Measurements from ENCODE around the gene TRHDE.

The TRHDE gene

GRCh38 chr12:72256725-72257124 is 15.4 kb upstream of the TRHDE start:
- no peak for TF ChIP-seq TAF1 (IDR thresholded peaks at IDR 0.05; ENCODE audit: borderline replicate concordance, low read depth, low read length)
- FAIRE-seq (no peak), DNase-seq (ENCODE audit: insufficient read length) (no peak)

DNA sequence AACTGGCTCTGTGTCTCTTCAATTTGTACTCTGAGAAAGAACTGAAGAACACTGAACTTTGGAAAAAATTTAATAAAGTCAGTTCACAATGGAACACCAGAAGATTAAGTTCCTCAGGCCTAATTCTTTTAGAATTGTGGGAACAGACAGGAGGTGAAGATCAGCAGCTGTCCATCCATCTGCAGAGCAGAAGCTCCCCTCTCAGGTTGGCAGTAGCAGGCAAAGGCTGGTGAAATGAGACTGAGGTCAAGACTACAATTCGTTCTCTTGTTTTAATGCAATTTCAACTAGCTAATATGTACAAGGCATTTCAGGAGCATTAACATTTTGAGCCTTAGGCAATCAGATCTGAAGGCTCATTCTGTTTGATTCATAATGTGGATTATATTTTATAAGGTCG is 10.3 kb upstream of the TRHDE start:
- FAIRE-seq, result no peak
- DNase-seq (ENCODE audit: insufficient read length), result no peak
- TF ChIP-seq POLR2AphosphoS5 (IDR thresholded peaks at IDR 0.05; ENCODE audit: low read depth, low read length) (no peak), POLR2A (IDR thresholded peaks at IDR 0.05; ENCODE audit: low read depth, low read length) (no peak), TAF1 (IDR thresholded peaks at IDR 0.05; ENCODE audit: borderline replicate concordance, low read depth, low read length) (no peak)

DNA sequence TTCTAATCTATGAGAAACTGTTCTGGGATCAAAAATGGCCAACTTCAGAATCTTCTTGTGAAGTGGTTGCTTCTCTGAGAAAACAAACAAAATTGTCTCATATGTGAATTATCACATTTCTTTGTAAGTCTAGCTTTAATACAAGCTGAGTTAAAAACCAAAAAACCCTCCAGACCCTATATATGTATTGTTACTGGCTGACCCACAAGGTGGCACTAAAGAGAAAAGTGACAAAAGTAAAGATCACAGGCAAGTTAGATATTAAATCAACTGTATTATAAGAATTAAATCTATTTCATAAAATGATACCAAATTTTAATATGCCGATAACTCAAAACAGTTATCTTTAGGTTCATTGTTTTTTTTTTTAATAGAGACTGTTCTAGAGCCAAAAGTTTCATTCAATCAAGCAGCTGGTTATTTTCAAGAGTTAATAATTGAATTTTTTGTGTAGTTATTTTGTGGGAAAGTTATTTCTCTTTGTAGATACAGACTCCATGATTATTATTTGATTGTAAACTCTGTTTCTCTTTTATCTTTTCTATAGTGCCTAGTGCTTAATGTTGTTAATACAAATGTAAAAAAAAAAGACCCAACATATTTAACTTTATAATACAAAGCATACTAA is 7.5 kb upstream of the TRHDE start:
- TF ChIP-seq TAF1 (IDR thresholded peaks at IDR 0.05; ENCODE audit: borderline replicate concordance, low read depth, low read length), result no peak
- no peak for TF ChIP-seq POLR2AphosphoS5 (IDR thresholded peaks at IDR 0.05; ENCODE audit: low read depth, low read length)
- TF ChIP-seq POLR2A (IDR thresholded peaks at IDR 0.05; ENCODE audit: low read depth, low read length), result no peak
- no peak for DNase-seq (ENCODE audit: insufficient read length)
- FAIRE-seq, result no peak

DNA sequence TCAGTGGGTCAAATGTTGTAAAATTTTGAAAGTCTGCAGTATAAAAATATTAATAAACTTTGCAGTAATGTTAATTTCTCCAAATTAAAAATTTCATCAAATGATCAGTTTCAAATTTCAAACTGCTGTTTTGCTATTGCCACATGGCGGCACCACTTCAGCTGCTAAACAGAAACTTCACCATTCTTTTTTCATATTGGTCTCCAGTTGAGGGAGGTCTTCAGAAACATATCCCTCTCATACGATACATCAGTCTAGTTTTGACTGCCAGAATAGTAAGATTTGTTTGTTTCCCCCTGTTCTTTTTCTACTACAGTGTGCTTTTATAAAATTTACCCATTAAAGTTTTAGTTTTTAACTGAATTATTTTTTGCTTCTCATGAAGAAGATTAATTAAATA is 4.2 kb upstream of the TRHDE start:
- DNase-seq (ENCODE audit: insufficient read length), result no peak
- TF ChIP-seq POLR2A (IDR thresholded peaks at IDR 0.05; ENCODE audit: low read depth, low read length) (no peak), POLR2AphosphoS5 (IDR thresholded peaks at IDR 0.05; ENCODE audit: low read depth, low read length) (no peak), TAF1 (IDR thresholded peaks at IDR 0.05; ENCODE audit: borderline replicate concordance, low read depth, low read length) (no peak)
- no peak for FAIRE-seq

DNA sequence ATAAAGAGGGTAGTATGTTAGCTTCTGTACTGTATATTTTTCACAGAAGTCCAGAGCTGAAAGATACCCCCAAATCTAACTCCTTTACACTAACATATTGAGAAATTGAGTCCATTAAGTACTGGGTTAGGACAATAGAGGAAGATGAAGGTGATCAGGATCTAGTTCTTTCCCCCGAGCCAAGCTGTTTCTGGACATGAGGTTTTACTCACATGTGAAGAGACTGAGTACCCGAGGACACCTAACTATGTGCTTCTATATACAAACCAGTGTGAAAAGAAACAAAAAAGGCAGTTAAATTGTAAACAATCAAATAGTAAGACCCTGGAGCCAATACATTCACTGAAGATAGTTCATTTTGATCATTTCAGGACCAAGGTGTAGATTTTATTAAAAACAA is 3.8 kb upstream of the TRHDE start:
- DNase-seq (ENCODE audit: insufficient read length), result no peak
- TF ChIP-seq TAF1 (IDR thresholded peaks at IDR 0.05; ENCODE audit: borderline replicate concordance, low read depth, low read length) (no peak), POLR2AphosphoS5 (IDR thresholded peaks at IDR 0.05; ENCODE audit: low read depth, low read length) (no peak), POLR2A (IDR thresholded peaks at IDR 0.05; ENCODE audit: low read depth, low read length) (no peak)
- no peak for FAIRE-seq

DNA sequence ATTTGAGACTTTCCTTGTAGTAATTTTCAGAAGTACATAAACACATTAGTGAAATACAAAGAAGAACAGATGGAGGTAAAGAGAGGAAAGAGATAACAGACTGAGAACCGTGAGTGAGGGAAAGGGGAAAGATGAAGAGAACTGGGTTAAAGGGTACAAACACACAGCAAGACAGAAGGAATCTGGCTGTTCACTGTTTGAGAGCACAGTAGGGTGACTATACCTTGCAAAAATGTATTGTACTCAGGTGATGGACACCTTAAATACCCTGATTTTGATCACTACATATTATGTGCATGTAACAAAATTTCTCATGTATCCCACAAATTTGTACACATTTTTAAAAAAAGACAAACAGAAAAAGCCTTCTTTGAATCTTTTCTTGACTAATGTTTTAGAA is 2.7 kb upstream of the TRHDE start:
- no peak for DNase-seq (ENCODE audit: insufficient read length)
- TF ChIP-seq TAF1 (IDR thresholded peaks at IDR 0.05; ENCODE audit: borderline replicate concordance, low read depth, low read length) (no peak), POLR2A (IDR thresholded peaks at IDR 0.05; ENCODE audit: low read depth, low read length) (no peak), POLR2AphosphoS5 (IDR thresholded peaks at IDR 0.05; ENCODE audit: low read depth, low read length) (no peak)
- FAIRE-seq, result no peak

GRCh38 chr12:72270246-72270645 is 1.9 kb upstream of the TRHDE start:
- no peak for DNase-seq (ENCODE audit: insufficient read length)
- TF ChIP-seq POLR2AphosphoS5 (IDR thresholded peaks at IDR 0.05; ENCODE audit: low read depth, low read length), result no peak
- TF ChIP-seq TAF1 (IDR thresholded peaks at IDR 0.05; ENCODE audit: borderline replicate concordance, low read depth, low read length), result no peak
- no peak for TF ChIP-seq POLR2A (IDR thresholded peaks at IDR 0.05; ENCODE audit: low read depth, low read length)
- FAIRE-seq, result no peak

DNA sequence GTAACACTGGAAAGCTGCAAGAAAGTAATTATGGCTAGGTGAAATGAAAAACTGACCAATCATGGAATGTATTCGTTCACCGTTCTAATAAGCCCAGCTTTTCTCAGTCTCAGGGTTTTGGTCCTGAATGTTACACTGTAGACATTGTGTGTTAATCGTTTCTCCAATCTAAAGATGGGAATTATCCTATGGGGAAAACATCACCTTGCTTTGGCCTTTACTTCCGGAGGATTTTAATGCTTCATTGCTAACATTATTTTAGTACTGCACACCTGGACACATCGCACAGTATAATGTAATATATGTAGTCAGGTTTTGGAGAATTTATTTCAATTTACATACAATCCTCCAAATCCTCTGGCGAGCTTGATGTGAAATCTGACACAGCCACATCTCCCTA is 1.2 kb upstream of the TRHDE start:
- TF ChIP-seq TAF1 (IDR thresholded peaks at IDR 0.05; ENCODE audit: borderline replicate concordance, low read depth, low read length), result no peak
- TF ChIP-seq POLR2AphosphoS5 (IDR thresholded peaks at IDR 0.05; ENCODE audit: low read depth, low read length), result no peak
- no peak for TF ChIP-seq POLR2A (IDR thresholded peaks at IDR 0.05; ENCODE audit: low read depth, low read length)
- no peak for FAIRE-seq
- no peak for DNase-seq (ENCODE audit: insufficient read length)

DNA sequence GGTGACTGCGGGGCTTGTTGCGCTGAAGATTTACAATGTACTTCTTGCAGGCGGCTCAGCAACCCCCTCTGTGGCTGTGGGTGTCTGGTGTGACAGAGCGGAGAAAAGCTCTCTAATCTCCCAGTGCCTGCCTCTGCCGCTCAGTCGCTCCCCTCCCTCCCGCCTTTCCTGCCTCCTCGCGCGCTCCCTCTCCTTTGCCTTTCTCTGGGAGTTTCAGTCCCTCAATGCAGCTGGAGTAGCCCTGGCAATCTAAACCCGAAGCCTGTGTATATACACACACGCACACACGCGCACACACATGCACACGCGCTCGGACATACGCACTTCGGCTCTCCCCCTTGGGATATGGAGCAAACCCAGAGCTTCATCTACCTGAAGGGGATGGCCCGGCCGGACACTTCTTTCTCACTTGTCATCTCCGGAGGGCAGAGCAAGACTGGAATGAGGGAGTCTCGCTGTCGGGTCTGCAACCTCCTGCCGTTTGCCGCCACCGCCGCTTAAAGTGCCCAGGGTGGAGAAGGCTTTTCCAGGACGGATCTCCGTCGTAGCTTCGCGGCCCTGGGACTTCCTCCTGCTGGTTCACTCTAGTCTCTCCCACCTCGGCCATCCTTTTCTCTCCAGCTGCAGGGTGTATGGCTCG is 599 bp upstream of the TRHDE start:
- no peak for DNase-seq (ENCODE audit: insufficient read length)
- TF ChIP-seq TAF1 (IDR thresholded peaks at IDR 0.05; ENCODE audit: borderline replicate concordance, low read depth, low read length) (no peak), POLR2AphosphoS5 (IDR thresholded peaks at IDR 0.05; ENCODE audit: low read depth, low read length) (no peak)

DNA sequence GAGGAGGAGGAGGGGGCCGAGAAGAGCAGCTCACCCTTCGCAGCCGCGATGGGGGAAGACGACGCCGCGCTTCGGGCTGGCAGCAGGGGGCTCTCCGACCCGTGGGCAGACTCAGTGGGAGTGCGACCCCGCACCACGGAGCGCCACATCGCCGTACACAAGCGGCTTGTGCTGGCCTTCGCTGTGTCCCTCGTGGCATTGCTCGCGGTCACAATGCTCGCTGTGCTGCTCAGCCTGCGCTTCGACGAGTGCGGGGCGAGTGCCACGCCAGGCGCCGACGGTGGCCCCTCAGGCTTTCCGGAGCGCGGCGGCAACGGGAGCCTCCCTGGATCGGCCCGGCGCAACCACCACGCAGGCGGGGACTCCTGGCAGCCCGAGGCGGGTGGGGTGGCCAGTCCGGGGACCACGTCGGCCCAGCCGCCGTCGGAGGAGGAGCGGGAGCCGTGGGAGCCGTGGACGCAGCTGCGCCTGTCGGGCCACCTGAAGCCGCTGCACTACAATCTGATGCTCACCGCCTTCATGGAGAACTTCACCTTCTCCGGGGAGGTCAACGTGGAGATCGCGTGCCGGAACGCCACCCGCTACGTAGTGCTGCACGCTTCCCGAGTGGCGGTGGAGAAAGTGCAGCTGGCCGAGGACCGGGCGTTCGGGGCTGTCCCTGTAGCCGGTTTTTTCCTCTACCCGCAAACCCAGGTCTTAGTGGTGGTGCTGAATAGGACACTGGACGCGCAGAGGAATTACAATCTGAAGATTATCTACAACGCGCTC is 745 bp downstream of the TRHDE start:
- peak; percentile 5 for DNase-seq (ENCODE audit: insufficient read length)
- TF ChIP-seq POLR2A (IDR thresholded peaks at IDR 0.05; ENCODE audit: low read depth, low read length), result no peak
- no peak for TF ChIP-seq TAF1 (IDR thresholded peaks at IDR 0.05; ENCODE audit: borderline replicate concordance, low read depth, low read length)
- TF ChIP-seq POLR2AphosphoS5 (IDR thresholded peaks at IDR 0.05; ENCODE audit: low read depth, low read length), result no peak
- no peak for FAIRE-seq

More for the DNA sequence above, 599 bp upstream of the TRHDE start:
- no peak for FAIRE-seq

- FAIRE-seq (no peak), DNase-seq (ENCODE audit: insufficient read length) (peak; percentile 5)
- TF ChIP-seq POLR2A (IDR thresholded peaks at IDR 0.05; ENCODE audit: low read depth, low read length) (no peak), POLR2AphosphoS5 (IDR thresholded peaks at IDR 0.05; ENCODE audit: low read depth, low read length) (no peak), TAF1 (IDR thresholded peaks at IDR 0.05; ENCODE audit: borderline replicate concordance, low read depth, low read length) (no peak)
Observed at GRCh38 chr12:72273499-72273837, 1.3 kb downstream of the TRHDE start.

- FAIRE-seq, result no peak
- TF ChIP-seq POLR2AphosphoS5 (IDR thresholded peaks at IDR 0.05; ENCODE audit: low read depth, low read length), result no peak
- DNase-seq (ENCODE audit: insufficient read length), result no peak
Observed at GRCh38 chr12:72273851-72274351, 1.7 kb downstream of the TRHDE start.

All from GM12892 (cell line).